Central memory CD8-positive, alpha-beta T cell (primary cell): ENCODE measurements around the gene KRTAP10-5.
"Not testable (repeated sequence)": the region's sequence is repeated elsewhere in the genome, so short reads cannot be mapped to it uniquely, and the experiment has no call there.

Experiments used
- ATAC-seq: fragments of 150-1000 bp; cut with Tn5 transposase; replicated peaks from 2 replicates; pipeline ENCODE4 v1.10.0; 2022; ENCODE audit warnings: mild to moderate bottlenecking, moderate FRiP score, moderate number of reproducible peaks; ENCODE audit not compliant: poor library complexity, severe bottlenecking; ENCODE audit errors: extremely low read depth
- DNase-seq, 2 donors: peaks; one replicate each; pipeline ENCODE4 v3.0.0; 2021; ENCODE audit warnings: low spot score in 2 of 2
- H3K27ac Mint-ChIP-seq: one replicate; pipeline ENCODE4 v1.8.0; 2022; ENCODE audit warnings: low read depth, mild to moderate bottlenecking, moderate library complexity, mixed read lengths
- H3K27me3 Mint-ChIP-seq: one replicate; pipeline ENCODE4 v1.8.0; 2022; ENCODE audit warnings: mixed read lengths
- H3K36me3 Mint-ChIP-seq: one replicate; pipeline ENCODE4 v1.8.0; 2022; ENCODE audit warnings: mild to moderate bottlenecking, moderate library complexity, mixed read lengths; ENCODE audit not compliant: insufficient read depth
- H3K4me1 Mint-ChIP-seq: one replicate; pipeline ENCODE4 v1.8.0; 2022; ENCODE audit warnings: mixed read lengths
- H3K4me3 Mint-ChIP-seq: one replicate; pipeline ENCODE4 v1.8.0; 2022; ENCODE audit warnings: mild to moderate bottlenecking, moderate library complexity, mixed read lengths
- H3K9me3 Mint-ChIP-seq: one replicate; pipeline ENCODE4 v1.8.0; 2022; ENCODE audit warnings: mixed read lengths

Gene KRTAP10-5

GRCh38 chr21:44571296-44571695 is 9.1 kb downstream of the KRTAP10-5 start:
- Mint-ChIP-seq H3K27ac (no peak overlapping the region), H3K4me1 (peaks cover 11% of the 10 kb centered on the region), H3K27me3 (peaks cover 17% of the 10 kb centered on the region), H3K9me3 (no peaks in the 10 kb centered on the region), H3K4me3 (no peak overlapping the region), H3K36me3 (no peaks in the 10 kb centered on the region)
- ATAC-seq (no peak), DNase-seq (no peak)

GRCh38 chr21:44569861-44570517 is 10.4 kb downstream of the KRTAP10-5 start:
- no peaks in the 10 kb centered on the region for H3K9me3 Mint-ChIP-seq
- peaks cover 15% of the 10 kb centered on the region for H3K4me1 Mint-ChIP-seq
- H3K27me3 Mint-ChIP-seq, result peaks cover 10% of the 10 kb centered on the region
- no peak for ATAC-seq
- DNase-seq, result no peak
- H3K27ac Mint-ChIP-seq, result no peak overlapping the region
- H3K4me3 Mint-ChIP-seq, result no peak overlapping the region
- H3K36me3 Mint-ChIP-seq, result no peaks in the 10 kb centered on the region

GRCh38 chr21:44568667-44569556 is 11.5 kb downstream of the KRTAP10-5 start:
- Mint-ChIP-seq H3K9me3 (no peaks in the 10 kb centered on the region), H3K4me3 (no peak overlapping the region), H3K27ac (no peak overlapping the region), H3K36me3 (no peaks in the 10 kb centered on the region), H3K4me1 (peaks cover 11% of the 10 kb centered on the region), H3K27me3 (no peaks in the 10 kb centered on the region)
- DNase-seq (no peak), ATAC-seq (no peak)

DNA sequence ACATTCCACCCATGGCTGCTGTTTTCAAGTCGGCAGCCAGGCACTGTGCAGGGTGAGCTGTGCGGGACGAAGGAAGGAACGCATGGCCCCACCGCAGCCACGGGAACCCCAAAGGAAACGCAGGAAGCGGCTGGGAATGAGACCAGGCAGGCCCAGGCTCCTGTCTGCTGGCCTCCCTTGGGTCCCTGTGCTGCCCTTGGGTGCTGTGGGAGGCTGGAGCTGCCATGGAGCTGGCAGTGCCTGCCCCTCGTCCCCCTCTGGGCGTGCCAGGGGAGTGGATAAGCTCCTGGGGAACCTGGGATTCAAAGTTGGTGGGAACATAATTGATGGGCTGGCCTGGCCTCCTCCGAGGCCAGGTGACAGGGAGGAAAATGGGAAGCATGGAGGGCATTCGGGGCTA is 12.1 kb downstream of the KRTAP10-5 start:
- ATAC-seq (no peak), DNase-seq (no peak)
- Mint-ChIP-seq H3K36me3 (no peaks in the 10 kb centered on the region), H3K4me1 (peaks cover 11% of the 10 kb centered on the region), H3K27ac (no peak overlapping the region), H3K4me3 (no peak overlapping the region), H3K9me3 (no peaks in the 10 kb centered on the region), H3K27me3 (no peaks in the 10 kb centered on the region)

DNA sequence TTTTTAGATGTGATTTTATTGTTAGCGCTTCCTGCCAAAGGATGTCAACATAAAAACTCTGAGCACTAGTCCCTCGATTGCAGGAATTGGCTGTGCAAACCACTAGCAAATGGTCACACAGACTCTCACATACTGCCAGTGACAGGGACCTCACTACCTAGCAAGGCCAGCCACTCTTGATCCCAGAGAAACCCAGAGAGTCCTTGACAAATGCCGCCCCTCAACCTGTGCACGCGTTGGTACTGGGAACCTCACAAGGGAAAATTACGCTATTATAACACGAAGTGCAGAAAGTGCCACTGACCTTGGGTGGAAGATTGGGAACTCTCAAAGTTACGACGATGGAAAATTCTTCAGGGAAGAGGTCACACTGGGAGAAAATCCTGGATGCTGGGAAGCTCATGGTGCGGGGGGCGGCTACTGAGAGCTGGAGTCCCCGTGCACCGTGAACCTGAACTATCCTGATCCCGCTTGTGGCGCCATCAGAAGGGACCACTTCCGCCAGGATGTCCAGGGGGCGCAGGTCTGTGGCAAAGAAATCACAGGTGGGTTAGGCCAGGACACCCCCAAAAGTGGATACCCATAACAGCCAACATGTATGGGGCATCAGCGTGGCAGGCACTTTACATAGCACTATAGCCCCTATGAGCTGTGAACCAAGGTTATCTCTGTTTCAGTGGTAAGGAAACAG is 12.8 kb downstream of the KRTAP10-5 start:
- Mint-ChIP-seq H3K36me3 (no peaks in the 10 kb centered on the region), H3K9me3 (peaks cover 6% of the 10 kb centered on the region), H3K27ac (no peak overlapping the region), H3K4me1 (peaks cover 11% of the 10 kb centered on the region), H3K4me3 (no peak overlapping the region), H3K27me3 (no peaks in the 10 kb centered on the region)
- ATAC-seq (no peak), DNase-seq (no peak)

GRCh38 chr21:44566403-44566802 is 14.0 kb downstream of the KRTAP10-5 start:
- Mint-ChIP-seq H3K4me1 (peaks cover 11% of the 10 kb centered on the region), H3K9me3 (peaks cover 11% of the 10 kb centered on the region), H3K27me3 (no peaks in the 10 kb centered on the region), H3K4me3 (no peak overlapping the region), H3K36me3 (no peaks in the 10 kb centered on the region), H3K27ac (no peak overlapping the region)
- DNase-seq (no peak), ATAC-seq (no peak)

GRCh38 chr21:44564886-44565598 is 15.4 kb downstream of the KRTAP10-5 start:
- peak overlapping the region; percentile 76 for H3K27ac Mint-ChIP-seq
- no peak for ATAC-seq
- H3K36me3 Mint-ChIP-seq, result no peaks in the 10 kb centered on the region
- H3K4me1 Mint-ChIP-seq, result peaks cover 11% of the 10 kb centered on the region
- H3K27me3 Mint-ChIP-seq, result no peaks in the 10 kb centered on the region
- H3K9me3 Mint-ChIP-seq, result peaks cover 18% of the 10 kb centered on the region
- H3K4me3 Mint-ChIP-seq, result no peak overlapping the region
- DNase-seq, result no peak

DNA sequence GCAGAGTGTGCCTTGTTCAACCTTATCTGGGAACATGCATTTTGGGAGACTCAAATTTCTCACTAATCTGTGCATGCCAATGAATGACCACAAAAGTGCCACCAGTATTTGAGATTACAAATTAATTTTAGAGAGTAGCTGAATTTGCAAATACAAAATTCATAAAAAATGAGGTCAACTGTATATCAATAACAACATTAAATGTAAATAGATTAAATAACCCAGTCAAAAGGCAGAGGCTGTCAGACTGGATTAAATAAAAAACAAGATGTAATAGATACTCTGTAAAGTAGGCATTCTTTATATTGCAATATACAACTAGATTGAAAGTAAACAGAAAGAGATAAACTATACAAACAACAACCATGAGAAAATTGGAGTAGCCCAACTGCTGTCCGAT is 16.3 kb downstream of the KRTAP10-5 start:
- Mint-ChIP-seq H3K4me3 (no peak overlapping the region), H3K27me3 (no peaks in the 10 kb centered on the region), H3K4me1 (peaks cover 11% of the 10 kb centered on the region), H3K9me3 (peaks cover 23% of the 10 kb centered on the region), H3K27ac (peak overlapping the region; percentile 76), H3K36me3 (peaks cover 2% of the 10 kb centered on the region)
- DNase-seq (no peak), ATAC-seq (no peak)

- DNase-seq (no peak), ATAC-seq (no peak)
- H3K4me3 Mint-ChIP-seq, result no peak within 1 kb of the TSS
- H3K9me3 Mint-ChIP-seq, result peaks cover 23% of the 10 kb centered on the region
- H3K4me1 Mint-ChIP-seq, result no peaks in the 10 kb centered on the region
- peaks cover 2% of the 10 kb centered on the region for H3K36me3 Mint-ChIP-seq
- no peak within 1 kb of the TSS for H3K27ac Mint-ChIP-seq
- no peaks in the 10 kb centered on the region for H3K27me3 Mint-ChIP-seq
Measured at GRCh38 chr21:44558695-44559094, 21.7 kb downstream of the KRTAP10-5 start, which contains the start of gene KRTAP10-3. Gene KRTAP10-3, minus strand, starts transcription at chr21:44558795. Its CDS starts 80 bp downstream, at chr21:44558715.

GRCh38 chr21:44558329-44558675 is 22.1 kb downstream of the KRTAP10-5 start:
- not testable (repeated sequence) for DNase-seq, H3K4me1 Mint-ChIP-seq, H3K27me3 Mint-ChIP-seq, H3K4me3 Mint-ChIP-seq, ATAC-seq, H3K36me3 Mint-ChIP-seq, H3K27ac Mint-ChIP-seq
- peaks cover 26% of the 10 kb centered on the region for H3K9me3 Mint-ChIP-seq

DNA sequence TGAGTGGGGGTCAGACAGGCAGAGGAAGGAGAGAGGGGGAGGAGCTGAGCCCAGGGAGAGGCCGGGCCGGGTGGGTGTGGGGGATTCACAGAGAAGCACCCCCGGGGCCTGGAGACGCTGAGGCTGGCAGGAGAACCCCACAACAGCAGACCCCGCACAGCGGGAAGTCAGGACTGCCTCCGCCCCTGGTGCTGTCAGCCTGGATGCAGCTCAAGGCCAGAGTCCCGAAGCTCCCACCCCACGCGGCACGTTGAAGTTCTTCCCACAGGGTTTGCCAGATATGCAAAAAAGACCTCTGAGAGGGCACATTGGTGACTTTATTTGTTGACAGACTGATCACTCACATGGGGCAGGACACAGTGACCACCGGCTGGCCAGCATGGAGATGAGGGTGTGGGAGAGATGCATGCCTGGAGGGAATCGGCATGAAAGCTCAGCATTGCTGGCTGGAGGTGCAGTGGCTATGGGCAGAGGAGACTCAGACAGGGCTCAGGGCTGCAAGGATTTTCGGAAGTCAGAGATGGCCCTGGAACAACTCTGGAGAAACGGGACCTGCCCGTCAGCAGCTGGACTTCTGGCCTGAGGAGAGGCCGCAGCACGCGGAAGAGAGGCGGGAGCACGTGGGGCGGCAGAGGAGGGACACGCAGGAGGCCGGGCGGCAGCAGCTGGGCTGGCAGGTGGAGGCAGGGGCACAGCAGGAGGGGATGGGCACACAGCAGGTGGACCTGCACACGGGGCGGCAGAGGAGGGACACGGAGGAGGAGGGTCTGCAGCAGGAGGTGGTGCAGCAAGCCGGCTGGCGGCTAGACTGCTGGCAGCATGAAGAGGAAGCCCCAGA is 22.7 kb downstream of the KRTAP10-5 start:
- Mint-ChIP-seq H3K4me1 (no peaks in the 10 kb centered on the region), H3K4me3 (no peak overlapping the region)
- no peak for ATAC-seq

More for the DNA sequence above, 22.7 kb downstream of the KRTAP10-5 start:
- H3K36me3 Mint-ChIP-seq, result peaks cover 2% of the 10 kb centered on the region
- H3K27ac Mint-ChIP-seq, result no peak overlapping the region
- peaks cover 24% of the 10 kb centered on the region for H3K9me3 Mint-ChIP-seq
- H3K27me3 Mint-ChIP-seq, result no peaks in the 10 kb centered on the region
- DNase-seq, result no peak
